Activated naive CD8-positive, alpha-beta T cell (primary cell): ENCODE results near the gene S1PR2.
"Not testable (repeated sequence)": the region's sequence is repeated elsewhere in the genome, so short reads cannot be mapped to it uniquely, and the experiment has no call there.

Experiments used
- H3K27ac Mint-ChIP-seq: one replicate; pipeline ENCODE4 v1.8.0; 2021; ENCODE audit warnings: mixed read lengths
- H3K27me3 Mint-ChIP-seq: one replicate; pipeline ENCODE4 v1.8.0; 2021; ENCODE audit warnings: mixed read lengths
- H3K36me3 Mint-ChIP-seq: one replicate; pipeline ENCODE4 v1.8.0; 2021; ENCODE audit warnings: mixed read lengths
- H3K4me1 Mint-ChIP-seq: one replicate; pipeline ENCODE4 v1.8.0; 2021; ENCODE audit warnings: low read depth, mixed read lengths
- H3K4me3 Mint-ChIP-seq: one replicate; pipeline ENCODE4 v1.8.0; 2021; ENCODE audit warnings: mild to moderate bottlenecking, mixed read lengths
- H3K9me3 Mint-ChIP-seq: one replicate; pipeline ENCODE4 v1.8.0; 2021; ENCODE audit warnings: low read depth, mixed read lengths

S1PR2 gene

DNA sequence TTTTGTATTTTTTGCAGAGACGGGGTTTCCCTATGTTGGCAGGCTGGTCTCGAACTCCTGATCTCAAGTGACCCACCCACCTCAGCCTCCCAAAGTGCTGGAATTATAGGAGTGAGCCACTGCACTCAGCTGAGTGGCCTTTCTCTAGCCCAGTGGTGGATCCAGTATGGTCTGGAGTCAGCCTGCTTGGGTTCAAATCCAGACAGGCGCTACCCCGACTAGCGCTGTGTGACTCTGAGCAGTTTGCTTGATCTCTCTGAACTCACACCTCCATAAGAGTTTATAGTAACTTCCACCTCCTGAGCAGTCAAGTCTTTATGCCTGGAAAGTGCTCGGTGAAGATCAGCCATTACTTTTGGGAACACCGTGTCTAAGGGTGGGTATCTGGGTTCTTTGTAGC lies 10.4 kb downstream of the S1PR2 start:
- H3K4me1 Mint-ChIP-seq: peaks cover 2% of the 10 kb centered on the region
- H3K9me3 Mint-ChIP-seq: no peaks in the 10 kb centered on the region
- peaks cover 3% of the 10 kb centered on the region for H3K36me3 Mint-ChIP-seq
- no peak overlapping the region for H3K27ac Mint-ChIP-seq
- H3K4me3 Mint-ChIP-seq: no peak overlapping the region
- H3K27me3 Mint-ChIP-seq: no peaks in the 10 kb centered on the region

DNA sequence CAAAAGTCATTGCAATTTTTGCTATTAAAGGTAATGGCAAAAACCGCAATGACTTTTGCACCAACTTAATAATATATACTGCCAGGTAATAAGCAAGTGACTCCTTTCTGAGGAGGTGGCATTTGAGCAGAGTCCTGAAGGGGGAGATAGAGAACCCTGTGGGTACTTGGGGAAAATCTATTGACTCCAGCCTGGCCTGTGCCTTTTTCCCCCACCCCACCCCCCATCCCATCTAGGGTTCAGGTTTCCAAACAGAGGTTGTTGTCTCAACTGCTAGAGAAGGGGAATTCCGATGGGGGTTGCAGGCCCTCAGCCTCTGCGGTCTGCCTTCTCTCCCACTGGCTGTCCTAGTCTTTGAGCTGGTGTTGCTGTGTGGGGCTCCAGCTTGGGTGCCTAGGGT lies 11.5 kb downstream of the S1PR2 start:
- Mint-ChIP-seq H3K9me3 (no peaks in the 10 kb centered on the region), H3K36me3 (peaks cover 3% of the 10 kb centered on the region), H3K27me3 (no peaks in the 10 kb centered on the region), H3K27ac (no peak overlapping the region), H3K4me3 (no peak overlapping the region), H3K4me1 (peaks cover 2% of the 10 kb centered on the region)

DNA sequence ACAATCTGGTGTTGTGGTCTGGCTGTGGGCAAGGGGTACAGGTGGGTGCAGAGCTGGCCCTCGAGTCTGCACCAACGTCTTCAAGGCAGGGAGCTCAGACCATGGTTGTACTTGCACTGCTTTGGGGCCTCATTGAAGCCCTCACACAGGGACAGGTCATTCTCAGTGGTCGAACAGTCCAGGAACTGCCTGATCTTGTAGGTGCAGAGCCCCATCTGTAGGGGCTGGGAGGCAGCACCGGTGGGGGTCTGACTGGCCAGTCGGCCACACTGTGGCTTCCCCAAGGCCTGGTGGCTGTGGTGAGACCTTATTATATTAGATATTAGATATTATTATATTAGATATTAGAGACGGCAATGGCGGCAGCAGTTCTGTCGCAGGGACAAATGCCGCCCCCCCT lies 14.0 kb downstream of the S1PR2 start:
- Mint-ChIP-seq H3K27ac (no peak overlapping the region), H3K27me3 (no peaks in the 10 kb centered on the region), H3K4me3 (no peak overlapping the region), H3K36me3 (no peaks in the 10 kb centered on the region), H3K9me3 (no peaks in the 10 kb centered on the region), H3K4me1 (no peaks in the 10 kb centered on the region)

GRCh38 chr19:10214784-10215183 lies 16.3 kb downstream of the S1PR2 start:
- Mint-ChIP-seq H3K9me3 (no peaks in the 10 kb centered on the region), H3K36me3 (peaks cover 2% of the 10 kb centered on the region), H3K4me3 (no peak overlapping the region), H3K27me3 (no peaks in the 10 kb centered on the region), H3K4me1 (no peaks in the 10 kb centered on the region), H3K27ac (no peak overlapping the region)

DNA sequence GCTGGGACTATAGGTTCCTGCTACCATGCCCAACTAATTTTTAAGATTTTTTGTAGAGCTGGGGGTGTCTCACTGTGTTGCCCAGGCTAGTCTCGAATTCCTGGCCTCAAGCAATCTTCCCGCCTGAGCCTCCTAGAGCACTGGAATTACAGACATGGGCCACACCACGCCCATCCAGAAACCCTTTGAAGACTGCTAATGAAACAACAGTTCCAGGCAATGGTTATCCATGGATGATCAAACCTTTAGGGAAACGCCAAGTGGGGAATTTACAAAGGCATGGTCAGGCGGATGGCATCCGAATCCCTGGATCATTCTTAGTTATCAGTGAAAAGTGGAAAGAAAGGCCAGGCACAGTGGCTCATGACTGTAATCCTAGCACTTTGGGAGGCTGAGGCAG lies 19.4 kb downstream of the S1PR2 start:
- Mint-ChIP-seq H3K27me3 (no peaks in the 10 kb centered on the region), H3K27ac (no peak overlapping the region), H3K36me3 (peaks cover 2% of the 10 kb centered on the region), H3K4me1 (no peaks in the 10 kb centered on the region), H3K4me3 (no peak overlapping the region), H3K9me3 (no peaks in the 10 kb centered on the region)

DNA sequence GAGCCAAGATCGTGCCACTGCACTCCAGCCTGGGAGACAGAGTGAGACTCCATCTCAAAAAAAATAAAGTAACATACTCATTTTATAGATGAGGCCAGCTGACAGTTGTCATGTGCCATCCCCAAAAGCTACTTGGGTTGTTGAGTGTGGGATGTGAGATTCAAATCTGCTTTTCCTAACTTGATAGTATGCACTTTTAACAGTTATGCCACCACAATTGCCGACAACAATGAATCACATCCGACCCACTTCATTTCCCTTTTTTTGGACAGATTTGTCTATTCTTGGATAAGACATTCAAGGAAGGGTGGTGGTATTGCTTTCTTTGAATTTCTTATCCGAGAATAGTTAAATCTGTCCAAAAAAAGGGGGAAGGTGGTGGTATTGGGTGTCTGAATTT lies 20.1 kb downstream of the S1PR2 start:
- H3K9me3 Mint-ChIP-seq: no peaks in the 10 kb centered on the region
- H3K4me3 Mint-ChIP-seq: no peak overlapping the region
- H3K36me3 Mint-ChIP-seq: peaks cover 2% of the 10 kb centered on the region
- H3K4me1 Mint-ChIP-seq: no peaks in the 10 kb centered on the region
- no peaks in the 10 kb centered on the region for H3K27me3 Mint-ChIP-seq
- no peak overlapping the region for H3K27ac Mint-ChIP-seq

DNA sequence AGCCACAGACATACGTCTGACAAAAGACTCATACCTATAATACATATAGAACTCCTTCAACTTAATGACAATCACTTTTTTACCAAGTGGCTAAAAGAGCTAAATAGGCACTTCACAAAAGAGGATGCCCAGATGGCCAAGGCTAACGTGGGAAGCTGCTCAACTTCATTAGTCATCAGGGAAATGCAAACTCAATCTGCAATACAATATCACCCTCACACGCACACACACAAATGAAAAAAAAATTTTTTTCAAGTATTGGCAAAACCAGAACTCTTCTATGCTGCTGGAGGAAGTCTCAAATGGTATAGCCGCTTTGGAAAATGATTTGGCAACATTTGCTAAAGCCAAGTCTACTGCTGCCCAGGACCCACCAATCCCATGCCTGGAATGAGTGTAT lies 21.8 kb downstream of the S1PR2 start:
- no peaks in the 10 kb centered on the region for H3K4me1 Mint-ChIP-seq
- H3K27ac Mint-ChIP-seq: no peak overlapping the region

DNA sequence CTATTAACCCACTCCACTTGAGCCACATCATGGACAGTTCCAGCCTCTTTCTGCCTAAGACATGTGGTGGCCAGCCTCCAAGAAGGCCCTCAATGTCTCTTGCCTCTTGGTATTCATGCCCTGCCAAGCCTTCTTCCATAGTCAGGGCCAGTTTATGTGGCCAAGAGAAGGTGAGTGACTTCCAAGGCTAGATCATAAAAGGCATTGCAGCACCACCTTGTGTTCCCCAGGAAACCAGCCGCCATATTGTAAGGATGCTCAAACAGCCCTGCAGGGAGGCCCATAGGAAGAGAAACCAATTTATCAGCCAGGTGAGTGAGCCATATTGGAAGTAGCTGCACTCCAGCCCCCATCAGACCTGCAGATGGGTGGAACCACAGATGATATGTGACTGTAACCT lies 24.1 kb downstream of the S1PR2 start:
- no peaks in the 10 kb centered on the region for H3K9me3 Mint-ChIP-seq
- H3K27ac Mint-ChIP-seq: peak overlapping the region; percentile 16
- H3K36me3 Mint-ChIP-seq: peaks cover 2% of the 10 kb centered on the region
- H3K4me1 Mint-ChIP-seq: no peaks in the 10 kb centered on the region
- no peak overlapping the region for H3K4me3 Mint-ChIP-seq
- H3K27me3 Mint-ChIP-seq: no peaks in the 10 kb centered on the region

More for the DNA sequence above, 21.8 kb downstream of the S1PR2 start:
- no peaks in the 10 kb centered on the region for H3K27me3 Mint-ChIP-seq
- H3K4me3 Mint-ChIP-seq: no peak overlapping the region
- H3K36me3 Mint-ChIP-seq: peaks cover 2% of the 10 kb centered on the region
- H3K9me3 Mint-ChIP-seq: no peaks in the 10 kb centered on the region

- Mint-ChIP-seq H3K27ac (no peak overlapping the region), H3K27me3 (no peaks in the 10 kb centered on the region), H3K36me3 (peaks cover 2% of the 10 kb centered on the region), H3K4me1 (no peaks in the 10 kb centered on the region), H3K4me3 (no peak overlapping the region), H3K9me3 (no peaks in the 10 kb centered on the region)
Observed at GRCh38 chr19:10206226-10206885, 24.8 kb downstream of the S1PR2 start.

DNA sequence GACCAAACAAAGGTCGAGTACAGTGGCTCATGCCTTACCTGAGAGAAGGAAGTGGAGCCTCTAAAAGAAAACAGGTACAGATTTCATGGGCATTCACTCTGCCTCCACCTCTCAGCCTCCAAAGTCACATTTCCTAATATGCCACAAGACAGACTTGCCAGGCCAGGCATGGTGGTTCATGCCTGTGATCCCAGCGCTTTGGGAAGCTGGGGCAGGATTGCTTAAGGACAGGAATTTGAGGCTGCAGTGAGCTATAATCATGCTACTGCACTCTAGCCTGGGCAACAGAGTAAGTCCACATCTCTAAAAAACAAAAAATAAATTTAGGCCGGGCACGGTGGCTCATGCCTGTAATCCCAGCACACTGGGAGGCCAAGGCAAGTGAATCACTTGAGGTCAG lies 25.5 kb downstream of the S1PR2 start:
- H3K27ac Mint-ChIP-seq: no peak overlapping the region
- H3K9me3 Mint-ChIP-seq: no peaks in the 10 kb centered on the region
- H3K4me1 Mint-ChIP-seq: no peaks in the 10 kb centered on the region
- no peaks in the 10 kb centered on the region for H3K27me3 Mint-ChIP-seq
- H3K4me3 Mint-ChIP-seq: no peak overlapping the region
- no peaks in the 10 kb centered on the region for H3K36me3 Mint-ChIP-seq

DNA sequence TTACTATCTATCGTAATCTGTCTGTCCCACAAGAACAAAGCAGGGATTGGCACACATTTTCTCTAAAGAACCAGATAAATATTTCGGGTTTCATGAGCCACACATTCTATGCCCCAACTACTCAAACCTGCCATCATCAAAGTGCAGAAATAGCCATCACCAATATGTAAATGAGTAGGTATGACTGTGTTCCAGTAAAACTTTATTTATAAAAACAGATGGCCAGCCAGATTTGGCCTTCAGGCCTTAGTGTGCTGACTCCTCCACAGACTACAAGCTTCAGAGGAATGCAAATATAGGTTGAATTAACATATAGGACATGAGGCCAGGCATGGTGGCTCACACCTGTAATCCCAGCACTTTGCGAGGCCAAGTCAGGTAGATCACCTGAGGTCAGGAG lies 27.4 kb downstream of the S1PR2 start:
- Mint-ChIP-seq H3K36me3 (no peaks in the 10 kb centered on the region), H3K4me3 (no peak overlapping the region), H3K9me3 (no peaks in the 10 kb centered on the region), H3K27ac (no peak overlapping the region), H3K27me3 (no peaks in the 10 kb centered on the region), H3K4me1 (peaks cover 3% of the 10 kb centered on the region)

DNA sequence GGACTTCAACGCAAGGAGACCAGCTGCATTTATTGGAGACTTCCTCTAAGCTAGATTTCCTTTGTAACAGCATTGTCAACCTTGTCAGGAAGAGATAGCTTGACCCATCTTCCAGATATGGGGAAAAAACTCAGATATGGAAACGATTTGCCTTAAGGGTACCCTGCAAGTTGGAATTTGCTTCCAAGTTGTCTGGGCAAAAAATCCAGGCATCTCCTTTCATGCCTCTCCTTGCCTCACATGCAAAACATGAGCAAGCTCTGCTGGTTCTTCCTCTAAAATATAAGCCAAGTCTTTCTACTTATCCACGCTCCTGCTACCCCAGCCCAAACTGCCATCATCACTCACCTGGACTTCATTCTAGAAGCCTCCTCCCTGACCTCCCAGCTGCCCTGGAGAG lies 30.0 kb downstream of the S1PR2 start:
- H3K27me3 Mint-ChIP-seq: no peaks in the 10 kb centered on the region
- H3K4me1 Mint-ChIP-seq: peaks cover 5% of the 10 kb centered on the region
- H3K27ac Mint-ChIP-seq: no peak overlapping the region
- no peak overlapping the region for H3K4me3 Mint-ChIP-seq
- no peaks in the 10 kb centered on the region for H3K9me3 Mint-ChIP-seq
- H3K36me3 Mint-ChIP-seq: no peaks in the 10 kb centered on the region

DNA sequence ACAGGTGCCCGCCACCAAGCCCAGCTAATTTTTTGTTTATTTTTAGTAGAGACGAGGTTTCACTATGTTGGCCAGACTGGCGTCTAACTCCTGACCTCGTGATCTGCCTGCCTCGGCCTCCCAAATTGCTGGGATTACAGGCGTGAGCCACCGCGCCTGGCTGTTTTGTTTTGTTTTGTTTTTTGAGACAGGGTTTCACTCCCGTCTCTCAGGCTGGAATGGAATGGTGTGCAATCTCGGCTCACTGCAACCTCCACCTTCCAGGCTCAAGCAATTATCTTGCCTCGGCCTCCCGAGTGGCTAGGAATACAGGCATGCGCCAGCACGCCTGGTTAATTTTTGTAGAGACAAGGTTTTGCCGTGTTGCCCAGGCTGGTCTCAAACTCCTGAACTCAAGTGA lies 31.0 kb downstream of the S1PR2 start:
- not testable (repeated sequence) for H3K9me3 Mint-ChIP-seq, H3K27ac Mint-ChIP-seq, H3K4me3 Mint-ChIP-seq, H3K27me3 Mint-ChIP-seq, H3K36me3 Mint-ChIP-seq, H3K4me1 Mint-ChIP-seq

GRCh38 chr19:10198889-10199644 lies 32.1 kb downstream of the S1PR2 start:
- not testable (repeated sequence) for H3K4me1 Mint-ChIP-seq, H3K4me3 Mint-ChIP-seq, H3K36me3 Mint-ChIP-seq, H3K9me3 Mint-ChIP-seq, H3K27ac Mint-ChIP-seq, H3K27me3 Mint-ChIP-seq

DNA sequence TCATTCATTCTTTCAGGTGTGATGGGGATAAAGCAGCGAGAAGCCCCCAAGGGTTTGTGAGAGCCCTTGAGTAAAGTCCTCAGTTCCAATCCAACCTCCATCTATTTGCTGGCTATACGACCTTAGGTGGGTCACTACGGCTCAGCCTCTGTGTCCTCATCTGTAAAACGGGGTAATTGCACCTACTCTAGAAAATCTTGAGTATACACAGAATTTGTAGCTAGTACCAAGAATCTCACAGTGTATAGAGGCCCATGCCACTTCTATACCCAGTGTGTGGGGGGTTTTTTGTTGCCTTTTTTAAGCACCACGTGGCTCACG lies 36.0 kb downstream of the S1PR2 start:
- Mint-ChIP-seq H3K4me3 (peak overlapping the region; percentile 88), H3K36me3 (peaks cover 5% of the 10 kb centered on the region), H3K27ac (peak overlapping the region; percentile 95), H3K4me1 (peaks cover 24% of the 10 kb centered on the region), H3K27me3 (no peaks in the 10 kb centered on the region), H3K9me3 (no peaks in the 10 kb centered on the region)
